ENCODE results near the gene POU5F1.
"Not testable (repeated sequence)": the region's sequence is repeated elsewhere in the genome, so short reads cannot be mapped to it uniquely, and the experiment has no call there.

POU5F1 gene

GRCh38 chr6:31202259-31203166 lies 32.0 kb upstream of the POU5F1 start:
- intact Hi-C loops (cut with DNase I; ENCODE audit: low total_unique reads): no loop called here
- peaks cover 0 to 34% (median 17%) of the 10 kb centered on the region in 4 donors for H3K4me1 ChIP-seq

GRCh38 chr6:31199105-31199452 lies 28.6 kb upstream of the POU5F1 start:
- not testable (repeated sequence) for H3K4me3 ChIP-seq, H3K27me3 ChIP-seq, H3K36me3 ChIP-seq, DNase-seq
- intact Hi-C loops (cut with DNase I; ENCODE audit: low total_unique reads): loop anchor here (5.0 kb wide), 2 partner anchors 42 to 168 kb away; partner anchors contain the start of genes CCHCR1 and TCF19
- Histone ChIP-seq H3K4me1 (peaks cover 0 to 39% (median 20%) of the 10 kb centered on the region in 4 donors), H3K9me3 (peaks cover 0 to 11% (median 0%) of the 10 kb centered on the region in 3 donors), H3K27ac (peak overlapping the region in 1 of 2 donors; percentile 81)

More at GRCh38 chr6:31202259-31203166, 32.0 kb upstream of the POU5F1 start:
- Histone ChIP-seq H3K27ac (peak overlapping the region; percentile 13 to 61), H3K36me3 (no peaks in the 10 kb centered on the region), H3K27me3 (no peaks in the 10 kb centered on the region), H3K9me3 (peaks cover 0 to 11% (median 0%) of the 10 kb centered on the region in 3 donors), H3K4me3 (no peak overlapping the region)
- TF ChIP-seq CTCF (IDR thresholded peaks at IDR 0.05): no peak
- no peak for DNase-seq

- peak overlapping the region; percentile 61 to 81 for H3K4me3 ChIP-seq
- intact Hi-C loops (cut with DNase I; ENCODE audit: low total_unique reads): loop anchor here (5.0 kb wide), 2 partner anchors 40 to 170 kb away; partner anchors contain the start of genes CCHCR1 and TCF19
- H3K27me3 ChIP-seq: no peaks in the 10 kb centered on the region
- no peaks in the 10 kb centered on the region for H3K36me3 ChIP-seq
- peak overlapping the region; percentile 81 to 95 for H3K27ac ChIP-seq
- peak in 1 of 2 experiments; percentile 20 for TF ChIP-seq CTCF (IDR thresholded peaks at IDR 0.05)
- H3K9me3 ChIP-seq: peaks cover 0 to 11% (median 0%) of the 10 kb centered on the region in 3 donors
- DNase-seq: peak; percentile 92 to 95
- peaks cover 0 to 28% (median 12%) of the 10 kb centered on the region in 4 donors for H3K4me1 ChIP-seq
Observed at GRCh38 chr6:31197559-31198305, 27.2 kb upstream of the POU5F1 start.

GRCh38 chr6:31196251-31197022 lies 26.0 kb upstream of the POU5F1 start:
- intact Hi-C loops (cut with DNase I; ENCODE audit: low total_unique reads): loop anchor here (5.0 kb wide), 2 partner anchors 39 to 171 kb away; partner anchors contain the start of genes CCHCR1 and TCF19
- peaks cover 0 to 11% (median 0%) of the 10 kb centered on the region in 3 donors for H3K9me3 ChIP-seq
- not testable (repeated sequence) for H3K36me3 ChIP-seq, H3K27me3 ChIP-seq, DNase-seq
- peak overlapping the region; percentile 61 to 81 for H3K4me3 ChIP-seq
- peaks cover 0 to 22% (median 8%) of the 10 kb centered on the region in 4 donors for H3K4me1 ChIP-seq
- peak overlapping the region; percentile 81 to 95 for H3K27ac ChIP-seq

- H3K4me1 ChIP-seq: peaks cover 0 to 22% (median 8%) of the 10 kb centered on the region in 4 donors
Observed at GRCh38 chr6:31195308-31195979, 25.0 kb upstream of the POU5F1 start.

GRCh38 chr6:31194061-31194834 lies 23.8 kb upstream of the POU5F1 start:
- H3K36me3 ChIP-seq: no peaks in the 10 kb centered on the region
- no peak for TF ChIP-seq CTCF (IDR thresholded peaks at IDR 0.05)
- DNase-seq: no peak
- H3K27me3 ChIP-seq: no peaks in the 10 kb centered on the region
- peaks cover 0 to 22% (median 8%) of the 10 kb centered on the region in 4 donors for H3K4me1 ChIP-seq
- H3K9me3 ChIP-seq: no peaks in the 10 kb centered on the region
- intact Hi-C loops (cut with DNase I; ENCODE audit: low total_unique reads): loop anchor here (5.0 kb wide), 2 partner anchors 57 to 78 kb away; partner anchors contain the start of genes HLA-C and PSORS1C2
- H3K27ac ChIP-seq: no peak overlapping the region
- no peak overlapping the region for H3K4me3 ChIP-seq

More at GRCh38 chr6:31195308-31195979, 25.0 kb upstream of the POU5F1 start:
- H3K9me3 ChIP-seq, H3K27ac ChIP-seq, H3K36me3 ChIP-seq, H3K4me3 ChIP-seq, DNase-seq, H3K27me3 ChIP-seq: not testable (repeated sequence)
- intact Hi-C loops (cut with DNase I; ENCODE audit: low total_unique reads): loop anchor here (5.0 kb wide), 2 partner anchors 38 to 172 kb away; partner anchors contain the start of genes CCHCR1 and TCF19

Data from tibial artery (tissue), 4 donors.